ENCODE data around the gene NCOA5.

NCOA5 gene

GRCh38 chr20:46123482-46124245, 33.9 kb upstream of the NCOA5 start:
- CTCF ChIA-PET: interaction anchor here (0.8 kb wide), 1 partner anchor 9 kb away, joined by 3 read pairs; no protein-coding TSS in a partner anchor
- H3K27ac ChIP-seq (ENCODE audit: extremely low read depth, low read depth, low read length): no peak overlapping the region
- TF ChIP-seq ZNF202 (tag by site-specific recombination; IDR thresholded peaks at IDR 0.05; ENCODE audit: borderline replicate concordance): no peak
- no peak for TF ChIP-seq ZNF280D (tag by site-specific recombination; IDR thresholded peaks at IDR 0.05)
- no peak for TF ChIP-seq PRDM2 (tag by site-specific recombination; IDR thresholded peaks at IDR 0.05; ENCODE audit: borderline replicate concordance)
- TF ChIP-seq ZNF324 (tag by site-specific recombination; IDR thresholded peaks at IDR 0.05): no peak
- TF ChIP-seq HOXC10 (CRISPR knock-in tag; IDR thresholded peaks at IDR 0.05): no peak
- TF ChIP-seq ZNF391 (tag by site-specific recombination; IDR thresholded peaks at IDR 0.05; ENCODE audit: borderline replicate concordance, low read depth): no peak
- TF ChIP-seq BCL6B (tag by site-specific recombination; IDR thresholded peaks at IDR 0.05): no peak
- TF ChIP-seq ZNF785 (tag by site-specific recombination; IDR thresholded peaks at IDR 0.05): no peak
- no peak for TF ChIP-seq ZNF132 (tag by site-specific recombination; IDR thresholded peaks at IDR 0.05; ENCODE audit: borderline replicate concordance)
- TF ChIP-seq ZNF155 (tag by site-specific recombination; IDR thresholded peaks at IDR 0.05): no peak
- no peak for TF ChIP-seq ZSCAN16 (tag by site-specific recombination; IDR thresholded peaks at IDR 0.05)
- no peak for TF ChIP-seq ZNF423 (tag by site-specific recombination; IDR thresholded peaks at IDR 0.05)
- TF ChIP-seq ZNF48 (tag by site-specific recombination; IDR thresholded peaks at IDR 0.05): no peak
- POLR2A ChIA-PET: no interaction called here
- H3K36me3 ChIP-seq (ENCODE audit: control insufficient read depth in 2 of 2, insufficient read depth in 1 of 2, low read length in 2 of 2): no peaks in the 10 kb centered on the region
- no peaks in the 10 kb centered on the region for H3K4me1 ChIP-seq (ENCODE audit: control insufficient read depth, insufficient read depth, low read length)
- H3K4me3 ChIP-seq (ENCODE audit: low read depth, low read length): no peak overlapping the region
- no peaks in the 10 kb centered on the region for H3K9me3 ChIP-seq (ENCODE audit: control insufficient read depth, insufficient read depth, low read depth, low read length)

Data from HEK293 (cell line).